Cardiac fibroblast (primary cell): ENCODE data around the gene UQCR10.

ENCODE experiments used
- DNase-seq, 2 donors: peaks; one replicate each; pipeline versions ENCODE4 v3.0.0 to v3.0.0-alpha.2; 2010; ENCODE audit warnings: low read depth in 2 of 2
- H3K4me3 ChIP-seq, 2 donors: replicated peaks in 1 of 2; 1 replicate in 1 of 2; 2 replicates in 1 of 2; pipeline ENCODE4 v1.5.1; 2011; ENCODE audit warnings: low read depth in 2 of 2, low read length in 2 of 2, mild to moderate bottlenecking in 2 of 2, moderate library complexity in 1 of 2
- CTCF ChIP-seq: IDR thresholded peaks from one replicate; pipeline ENCODE4 v1.5.1; 2011; ENCODE audit warnings: low read depth, mild to moderate bottlenecking, low read length, inconsistent platforms

The UQCR10 gene

DNA sequence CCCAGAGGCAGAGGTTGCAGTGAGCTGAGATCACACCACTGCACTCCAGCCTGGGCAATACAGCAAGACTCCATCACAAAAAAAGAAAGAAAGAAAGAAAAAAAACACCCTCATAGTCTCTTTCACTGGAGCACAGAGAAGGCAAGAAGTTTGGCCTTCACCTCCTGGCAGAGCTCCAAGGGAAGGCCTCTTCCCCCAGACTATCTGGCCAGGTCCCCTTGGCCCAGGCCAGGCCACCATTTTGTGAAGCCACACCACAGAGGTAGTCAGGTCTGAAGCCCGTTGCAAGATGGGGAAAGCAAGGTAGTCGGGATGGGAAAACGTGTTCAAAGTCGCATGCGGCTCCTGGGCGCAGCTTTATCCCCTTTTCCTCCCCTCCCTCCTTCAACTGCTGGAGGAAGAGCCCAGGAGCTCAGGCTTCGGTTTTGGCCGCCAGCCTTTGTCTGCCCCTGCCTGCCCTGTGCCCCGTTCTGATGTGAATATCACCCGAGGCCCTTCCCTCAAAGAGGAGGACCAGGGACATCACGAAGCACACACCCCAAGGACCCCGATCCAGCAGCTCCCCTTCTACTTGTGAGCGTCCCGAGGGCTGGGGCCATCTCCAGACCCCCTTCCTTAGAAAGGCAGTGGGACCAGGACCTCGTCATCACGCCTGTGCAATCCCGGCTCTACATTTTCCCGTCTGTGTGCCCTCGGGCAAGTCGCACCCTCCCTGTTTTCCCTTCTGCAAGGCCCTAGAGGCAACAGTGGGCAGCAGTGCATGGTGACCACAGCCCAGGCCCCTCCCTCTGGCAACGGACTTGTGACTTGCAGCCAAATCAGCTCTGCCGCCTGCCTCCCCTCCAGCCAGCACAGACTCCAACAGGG is 29.7 kb upstream of the UQCR10 start:
- DNase-seq: peak in 1 of 2 donors; percentile 8
- H3K4me3 ChIP-seq: no peak overlapping the region
- no peak for TF ChIP-seq CTCF

- no peak for TF ChIP-seq CTCF
- no peak overlapping the region for H3K4me3 ChIP-seq
- DNase-seq: no peak
Measured at GRCh38 chr22:29738118-29738815, 28.9 kb upstream of the UQCR10 start.

DNA sequence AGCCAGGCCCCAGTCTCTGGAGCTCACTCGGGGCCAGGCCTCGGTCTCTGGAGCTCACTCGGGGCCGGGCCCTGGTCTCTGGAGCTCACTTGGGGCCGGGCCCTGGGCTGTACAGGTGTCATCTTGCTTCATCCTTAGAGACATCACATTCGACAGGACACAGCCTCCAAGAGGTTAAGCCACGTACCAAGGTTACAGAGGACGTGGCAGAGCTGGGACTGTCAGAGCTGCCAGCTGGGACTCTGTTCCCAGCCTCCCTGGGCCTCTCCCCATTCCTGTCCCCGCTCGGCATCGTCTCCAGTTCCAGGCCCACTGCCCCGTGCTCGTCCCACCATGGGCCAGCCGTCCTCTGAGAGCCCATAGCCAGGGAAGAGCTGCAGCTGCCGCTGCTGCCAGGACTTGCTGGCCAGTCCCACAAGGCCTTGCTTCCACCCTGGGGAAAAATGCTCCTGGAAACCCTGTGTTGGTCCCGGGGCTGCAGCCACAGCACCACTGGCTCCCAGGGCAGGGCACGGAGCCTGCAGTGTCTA is 27.8 kb upstream of the UQCR10 start:
- no peak for TF ChIP-seq CTCF
- H3K4me3 ChIP-seq: no peak overlapping the region
- DNase-seq: no peak

DNA sequence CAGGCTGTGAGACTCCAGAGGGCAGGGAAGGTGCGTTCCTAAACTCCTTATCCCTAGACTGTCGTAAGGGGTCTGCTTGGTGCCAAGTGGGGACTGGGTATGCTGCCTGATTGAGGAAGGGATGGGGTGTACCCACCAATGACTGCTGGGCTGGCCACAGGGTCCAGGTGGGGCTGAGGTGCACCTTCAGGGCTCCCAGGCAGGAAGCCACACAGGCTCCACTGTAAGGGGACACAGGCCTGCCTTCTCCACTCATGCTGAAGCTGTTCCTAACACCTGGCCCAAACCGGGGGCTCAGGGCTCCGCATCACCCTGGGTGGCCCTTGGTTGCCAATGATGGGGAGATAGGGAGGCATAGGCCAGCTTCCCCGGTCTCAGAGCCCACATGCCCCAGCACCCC is 27.0 kb upstream of the UQCR10 start:
- no peak overlapping the region for H3K4me3 ChIP-seq
- DNase-seq: no peak
- TF ChIP-seq CTCF: no peak

- no peak for DNase-seq
Measured at GRCh38 chr22:29741926-29742325, 25.2 kb upstream of the UQCR10 start.

DNA sequence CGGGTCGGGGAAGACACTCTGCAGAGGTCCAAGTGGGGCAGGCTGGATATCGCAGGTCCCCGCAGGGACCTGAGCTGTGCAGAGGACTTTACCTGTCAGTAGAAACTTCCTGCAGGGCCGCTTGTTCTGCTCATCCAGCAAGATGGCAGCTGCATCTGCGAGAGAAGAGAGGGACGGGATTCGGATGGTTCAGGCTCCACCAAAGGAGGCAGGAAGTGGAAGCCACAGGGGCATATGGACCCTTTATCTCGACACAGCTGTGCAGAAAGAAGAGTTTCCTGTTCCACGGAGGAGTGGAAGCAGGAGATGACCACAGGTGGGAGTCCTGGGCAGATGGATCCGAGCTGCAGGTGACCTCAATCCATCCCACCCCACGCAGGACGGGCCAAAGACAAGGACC is 24.8 kb upstream of the UQCR10 start:
- no peak for TF ChIP-seq CTCF
- no peak for DNase-seq
- H3K4me3 ChIP-seq: no peak overlapping the region

More at GRCh38 chr22:29741926-29742325, 25.2 kb upstream of the UQCR10 start:
- no peak overlapping the region for H3K4me3 ChIP-seq
- no peak for TF ChIP-seq CTCF
